GM13976 (cell line): ENCODE measurements around the gene COL24A1.
"Not testable (repeated sequence)": the region's sequence is repeated elsewhere in the genome, so short reads cannot be mapped to it uniquely, and the experiment has no call there.

ENCODE experiments used
- DNase-seq: peaks from one replicate; pipeline ENCODE4 v3.0.0; 2012; ENCODE audit warnings: low spot score
- CTCF ChIP-seq: IDR thresholded peaks from 2 replicates; pipeline ENCODE4 v1.5.1; 2012; ENCODE audit warnings: borderline replicate concordance, mild to moderate bottlenecking; ENCODE audit not compliant: insufficient read depth; ENCODE audit errors: extremely low read depth, missing control alignments, control extremely low read depth
- in situ Hi-C: fragments of 300-500 bp; cut with MboI; formaldehyde crosslinking; loops from one replicate; pipeline ENCODE4 v1.12.0; 2022; ENCODE audit warnings: low sequenced_read_pairs, mixed read lengths, inconsistent platforms; ENCODE audit not compliant: unreplicated experiment

Gene COL24A1

GRCh38 chr1:85806236-85806965 is 350.2 kb downstream of the COL24A1 start:
- TF ChIP-seq CTCF: no peak
- in situ Hi-C loops: no loop called here
- no peak for DNase-seq

GRCh38 chr1:85801520-85801919 is 355.1 kb downstream of the COL24A1 start:
- in situ Hi-C loops: no loop called here
- no peak for TF ChIP-seq CTCF
- DNase-seq: no peak

GRCh38 chr1:85799737-85800136 is 356.8 kb downstream of the COL24A1 start:
- in situ Hi-C loops: no loop called here
- DNase-seq: no peak
- no peak for TF ChIP-seq CTCF

GRCh38 chr1:85798419-85798818 is 358.2 kb downstream of the COL24A1 start:
- in situ Hi-C loops: no loop called here
- no peak for DNase-seq
- TF ChIP-seq CTCF: no peak

- in situ Hi-C loops, DNase-seq: not testable (repeated sequence)
These were observed 379.6 kb downstream of the COL24A1 start for GRCh38 chr1:85777021-85777420.

GRCh38 chr1:85762804-85763203 is 393.8 kb downstream of the COL24A1 start:
- in situ Hi-C loops: no loop called here
- TF ChIP-seq CTCF: no peak
- DNase-seq: no peak

- no peak for DNase-seq
- TF ChIP-seq CTCF: no peak
- in situ Hi-C loops: no loop called here
These were observed 399.7 kb downstream of the COL24A1 start for GRCh38 chr1:85756864-85757263.
